Measurements from ENCODE around the gene EPN1.

- TF ChIP-seq CTCF (IDR thresholded peaks at IDR 0.05 in 4 of 5, conservative IDR thresholded peaks at IDR 0.05 in 1 of 5) (no peak), POLR2A (IDR thresholded peaks at IDR 0.05) (no peak)
Measured at GRCh38 chr19:55635334-55635717, 39.7 kb upstream of the EPN1 start.

Measured in gastrocnemius medialis (tissue), 4 donors.